Middle frontal gyrus (tissue), 1 donor: ENCODE data around the gene NEIL3.

Source experiments
- DNase-seq: peaks from one replicate; pipeline ENCODE4 v3.0.0-alpha.2; 2015; ENCODE audit warnings: low spot score; ENCODE audit errors: extremely low spot score

NEIL3 gene

DNA sequence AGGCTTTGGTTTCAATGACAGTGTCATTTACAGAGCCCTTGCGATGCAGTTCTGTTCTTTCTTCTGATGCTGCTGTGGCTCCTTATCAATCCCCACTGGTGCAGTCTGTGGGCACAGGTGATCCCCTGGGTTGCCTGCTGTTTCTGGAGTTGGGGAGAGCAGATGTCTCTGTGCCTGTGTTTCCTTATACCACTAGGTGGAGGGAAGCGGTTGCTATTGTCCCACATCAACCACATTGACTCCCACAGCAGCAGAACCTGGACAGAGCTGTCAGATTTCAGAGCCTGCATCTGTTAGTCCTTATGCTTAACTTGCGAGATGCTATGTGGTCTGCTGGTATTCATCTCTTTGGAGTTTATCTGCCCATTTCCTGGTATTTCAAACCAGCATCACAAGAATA is 57.7 kb downstream of the NEIL3 start:
- no peak for DNase-seq

- DNase-seq: no peak
Measured at GRCh38 chr4:177369372-177369771, 59.7 kb downstream of the NEIL3 start.

DNA sequence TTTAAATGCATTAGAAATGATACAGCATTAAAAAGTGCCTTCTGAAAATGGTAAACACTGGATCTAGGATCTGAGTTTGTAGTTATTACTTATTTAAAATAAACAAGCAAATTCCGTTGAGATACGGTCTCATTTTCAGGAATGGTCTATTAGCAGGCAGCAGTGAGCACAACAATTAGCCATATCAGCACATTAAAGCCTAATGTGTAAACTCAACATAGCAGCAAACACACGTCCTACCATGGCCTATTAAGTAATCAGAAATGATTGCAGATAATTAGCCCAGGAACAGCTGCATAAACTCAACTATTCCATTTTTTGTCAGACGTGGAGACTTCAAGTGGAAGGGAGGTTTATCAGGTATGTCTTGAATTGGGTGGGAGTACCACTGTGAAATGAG is 61.8 kb downstream of the NEIL3 start:
- no peak for DNase-seq

DNA sequence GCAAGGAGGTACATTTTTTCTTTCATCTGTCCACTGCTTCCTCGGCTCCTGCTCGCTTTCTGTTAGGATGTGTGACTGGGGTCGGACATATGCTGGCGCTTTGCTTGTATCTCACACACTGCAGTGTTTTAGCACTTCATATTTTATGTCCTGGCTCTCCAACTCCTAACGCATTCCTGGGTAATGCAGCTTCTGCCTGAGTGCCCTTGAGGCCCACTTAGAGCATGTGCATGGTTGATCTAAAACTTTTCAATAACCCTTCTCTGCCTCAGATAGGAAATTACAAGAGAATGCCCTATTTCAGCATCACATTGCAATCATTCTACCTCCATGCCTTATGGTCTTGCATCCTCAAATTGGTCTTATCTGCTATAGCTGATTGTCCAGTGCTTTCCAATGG is 65.3 kb downstream of the NEIL3 start:
- DNase-seq: no peak

GRCh38 chr4:177375372-177375771 is 65.7 kb downstream of the NEIL3 start:
- no peak for DNase-seq

GRCh38 chr4:177376024-177376423 is 66.3 kb downstream of the NEIL3 start:
- no peak for DNase-seq

DNA sequence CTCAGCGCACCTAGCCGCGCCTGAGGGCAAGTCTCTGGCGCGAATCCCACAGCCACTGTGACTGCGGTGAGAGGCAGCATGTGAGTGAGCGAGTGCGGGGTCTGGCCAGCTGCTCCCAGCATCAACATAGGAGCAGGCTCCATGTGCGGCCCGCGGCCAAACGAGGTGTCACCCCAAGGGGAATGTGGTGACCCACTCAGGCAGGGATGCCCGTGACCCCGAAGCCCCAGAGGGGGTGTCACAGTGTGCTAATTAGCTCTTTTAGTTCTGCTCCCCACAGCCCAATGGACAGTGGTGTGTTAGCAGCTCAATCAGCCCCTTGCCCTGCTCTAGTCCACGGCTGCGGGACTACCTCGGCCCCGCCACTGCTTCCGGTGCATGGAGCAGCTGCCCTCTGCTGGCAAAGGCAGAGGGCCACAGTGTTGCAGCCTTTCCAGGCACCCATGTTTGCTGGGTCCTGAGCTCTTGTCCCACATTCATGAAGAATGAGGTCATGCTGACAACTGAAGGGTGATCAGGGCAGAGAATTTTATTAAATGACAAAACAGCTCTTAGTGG is 71.1 kb downstream of the NEIL3 start:
- no peak for DNase-seq

GRCh38 chr4:177381762-177382310 is 72.2 kb downstream of the NEIL3 start:
- no peak for DNase-seq

GRCh38 chr4:177384856-177385397 is 75.3 kb downstream of the NEIL3 start:
- DNase-seq: no peak

DNA sequence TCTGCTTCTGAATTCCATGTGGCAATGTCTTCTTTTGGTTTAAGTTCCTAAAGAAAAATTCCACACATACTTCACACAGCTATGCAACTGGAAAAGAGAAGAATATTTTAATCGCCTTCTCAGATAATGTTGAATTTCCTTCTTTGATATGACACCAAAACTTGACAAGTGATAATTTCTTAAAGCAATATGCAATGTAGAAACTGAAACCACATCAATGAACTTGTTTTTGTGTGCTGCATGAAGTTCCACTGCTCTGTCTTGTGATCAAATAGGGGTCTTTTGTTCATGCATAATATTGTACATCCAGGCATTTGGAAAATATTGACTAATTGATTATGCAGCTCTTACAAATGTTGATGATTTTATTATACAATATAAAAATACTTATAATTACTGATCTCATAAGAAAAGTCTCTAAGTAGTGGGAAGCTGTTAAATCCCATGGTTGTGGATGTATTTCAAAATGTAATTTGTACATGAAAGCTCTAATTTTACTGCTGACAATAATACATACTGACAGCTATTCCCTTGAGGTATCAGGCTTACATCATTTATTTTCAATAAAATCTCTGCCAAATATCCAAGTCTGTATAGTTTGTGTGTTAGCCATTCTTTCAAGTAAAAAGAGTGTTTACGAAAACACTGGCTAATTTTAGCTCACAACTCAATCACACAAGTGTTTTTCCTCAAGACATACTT is 76.1 kb downstream of the NEIL3 start:
- DNase-seq: no peak

DNA sequence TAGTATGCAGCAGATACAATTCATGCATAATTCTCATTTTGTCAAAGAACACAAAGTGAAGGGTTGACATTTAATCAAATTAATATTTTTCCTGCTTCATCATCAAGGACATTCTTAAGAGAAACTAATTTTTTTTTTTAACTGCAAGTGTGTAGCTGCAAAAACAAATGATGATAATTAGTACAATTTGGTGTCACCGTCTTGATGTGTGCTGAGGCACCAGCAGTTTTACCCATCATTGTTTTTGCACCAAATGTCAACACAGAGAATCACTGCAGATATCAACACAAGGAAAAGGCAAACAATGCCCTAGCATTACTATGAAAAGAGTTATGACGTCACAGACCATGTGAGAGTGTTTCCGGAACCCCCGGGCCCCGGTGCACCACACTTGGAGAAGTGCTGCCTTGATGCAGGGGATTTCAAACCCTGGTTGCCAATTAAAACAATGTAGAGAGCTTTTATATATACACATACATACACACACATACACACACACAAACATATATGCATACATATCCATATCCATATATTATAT is 76.7 kb downstream of the NEIL3 start:
- DNase-seq: no peak

GRCh38 chr4:177391287-177391686 is 81.6 kb downstream of the NEIL3 start:
- DNase-seq: no peak

GRCh38 chr4:177391953-177392352 is 82.3 kb downstream of the NEIL3 start:
- DNase-seq: no peak

- DNase-seq: no peak
Measured at GRCh38 chr4:177393236-177393635, 83.6 kb downstream of the NEIL3 start.

DNA sequence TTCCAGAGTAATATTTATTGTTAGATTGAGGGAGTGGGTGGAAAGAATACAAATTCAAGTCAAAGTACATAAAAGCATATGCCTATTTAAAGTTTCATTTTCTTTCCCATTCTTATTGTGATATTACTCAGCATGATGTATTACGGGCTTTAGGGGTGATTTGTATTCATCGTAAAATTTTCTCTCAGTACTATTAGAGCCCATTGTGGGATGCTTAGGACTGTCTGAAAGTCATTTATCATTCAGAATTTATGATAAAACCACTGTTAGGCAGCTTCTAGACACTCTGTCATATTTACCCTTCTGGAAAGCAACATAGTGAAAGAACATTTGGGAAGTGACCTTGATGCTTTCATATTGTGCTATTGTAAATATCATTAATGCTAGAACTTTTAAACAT is 86.7 kb downstream of the NEIL3 start:
- no peak for DNase-seq

DNA sequence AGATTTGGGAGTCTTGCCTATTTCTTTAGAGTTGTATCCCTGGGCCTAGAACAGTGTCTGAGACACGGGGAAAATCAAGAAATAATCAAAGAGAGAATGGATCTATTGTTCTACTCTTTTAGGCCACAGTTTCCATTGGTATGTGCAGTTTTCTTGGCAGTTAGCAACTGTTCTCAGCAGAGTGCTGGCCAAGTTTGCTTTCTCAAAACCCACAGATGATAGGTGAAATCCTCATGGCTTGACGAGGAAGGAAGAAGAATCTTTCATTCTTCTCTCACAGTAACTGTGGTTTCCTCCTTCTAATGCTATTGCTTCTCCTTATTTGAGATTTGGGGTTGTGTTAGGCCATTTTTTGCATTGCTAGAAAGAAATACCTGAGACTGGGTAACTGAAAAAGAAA is 90.4 kb downstream of the NEIL3 start:
- no peak for DNase-seq

DNA sequence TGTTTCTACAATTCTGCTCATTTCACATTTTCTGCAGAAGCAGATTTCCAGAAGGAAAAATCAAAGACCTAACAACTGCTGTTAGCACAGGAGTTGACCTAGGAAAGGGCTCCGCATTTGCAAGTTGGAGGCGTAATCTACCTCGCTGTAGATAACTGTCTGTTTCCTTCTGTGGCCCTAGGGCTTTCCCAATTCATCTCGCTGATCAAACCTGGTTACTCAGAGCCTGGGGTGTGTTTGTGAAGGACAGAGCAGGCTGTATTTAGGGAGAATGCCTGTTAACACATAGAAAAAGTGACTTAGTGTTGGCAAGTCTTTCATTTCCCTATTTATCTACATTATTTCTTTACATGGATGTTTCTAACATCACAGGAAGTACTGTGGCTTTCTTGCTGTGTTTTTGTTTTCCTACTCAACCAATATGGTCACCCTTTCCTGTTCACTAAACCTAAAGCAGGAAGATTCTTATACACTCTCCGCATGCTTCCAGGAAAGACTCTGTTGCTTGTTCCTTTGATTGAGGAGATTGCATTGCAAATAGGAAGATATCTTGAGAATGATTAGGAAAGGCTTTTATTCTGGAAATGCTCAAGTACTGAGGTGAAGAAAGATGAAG is 92.1 kb downstream of the NEIL3 start:
- no peak for DNase-seq

DNA sequence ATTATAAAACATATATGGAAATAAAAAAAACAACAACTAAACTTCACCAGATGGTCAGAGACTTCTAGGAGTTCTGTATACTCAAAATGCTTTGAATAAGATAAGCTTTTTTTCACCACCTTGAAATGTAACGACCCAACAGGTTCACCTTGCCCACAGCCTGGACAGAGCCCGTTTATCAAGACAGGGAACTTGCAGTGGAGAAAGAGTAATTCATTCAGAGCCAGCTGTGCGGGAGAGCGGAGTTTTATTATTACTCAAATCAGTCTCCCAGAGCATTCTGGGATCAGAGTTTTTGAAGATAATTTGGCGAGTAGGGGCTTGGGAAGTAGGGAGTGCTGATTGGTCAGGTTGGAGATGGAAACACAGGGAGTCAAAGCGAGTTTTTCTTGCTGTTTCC is 94.1 kb downstream of the NEIL3 start:
- no peak for DNase-seq

DNA sequence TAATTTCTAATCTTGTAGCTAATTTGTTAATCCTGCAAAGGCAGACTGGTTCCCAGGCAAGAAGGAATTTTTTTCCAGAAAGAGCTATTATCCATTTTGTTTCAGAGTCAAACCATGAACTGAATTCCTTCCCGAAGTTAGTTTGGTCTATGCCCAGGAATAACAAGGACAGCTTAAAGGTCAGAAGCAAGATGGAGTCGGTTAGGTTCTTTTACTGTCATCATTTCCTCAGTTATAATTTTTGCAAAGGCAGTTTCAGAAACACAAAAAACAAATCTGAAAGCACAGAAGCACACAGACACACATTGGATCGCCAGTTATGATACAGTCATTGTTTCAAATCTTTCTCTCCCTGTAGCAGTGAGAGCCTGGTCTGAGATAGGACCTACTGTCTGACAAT is 94.7 kb downstream of the NEIL3 start:
- DNase-seq: no peak

DNA sequence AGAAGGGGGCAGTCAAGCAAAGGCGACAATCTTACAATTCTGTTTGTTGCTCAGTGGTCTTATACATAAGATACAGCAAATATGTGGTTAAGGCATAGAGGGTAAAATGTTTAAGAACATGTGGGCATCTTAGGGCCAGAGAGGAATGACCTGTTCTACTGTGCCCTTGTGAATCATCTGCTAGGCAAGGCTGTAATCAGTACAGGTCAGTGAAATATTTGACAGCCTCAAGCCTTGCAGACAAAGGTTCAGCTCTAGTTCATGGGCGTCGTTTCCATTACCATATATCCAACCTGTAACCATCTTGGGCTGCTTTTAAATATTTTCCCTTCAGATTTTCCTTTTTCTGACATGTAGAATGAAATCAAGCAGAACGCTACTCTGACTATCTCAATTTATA is 95.3 kb downstream of the NEIL3 start:
- no peak for DNase-seq

DNA sequence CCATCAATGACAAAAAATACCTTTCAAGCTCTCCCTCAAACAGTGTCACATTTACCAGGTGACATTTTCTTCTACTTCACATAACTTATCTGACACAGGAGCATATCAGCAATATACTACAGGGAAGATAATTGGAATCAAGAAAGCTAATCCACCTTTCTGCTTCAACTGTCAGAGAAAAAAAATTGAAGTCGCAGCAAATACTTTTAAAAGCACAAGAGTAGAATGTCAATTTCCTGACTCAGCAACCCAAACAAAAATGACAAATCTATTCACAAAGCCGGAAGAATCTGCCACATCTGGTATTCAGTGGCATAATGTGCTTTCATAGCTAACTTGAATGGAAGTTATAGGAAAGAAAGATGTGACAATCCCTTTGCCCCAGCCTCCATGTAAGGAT is 95.8 kb downstream of the NEIL3 start:
- DNase-seq: no peak

- no peak for DNase-seq
Measured at GRCh38 chr4:177408023-177408422, 98.3 kb downstream of the NEIL3 start.
